Left kidney (tissue), 2 donors: Measurements from ENCODE around the gene SLC17A1. TPM values are rescaled to one million over a fixed set of nuclear protein-coding genes. Genes with fewer than 3 reads are reported as not detected.

Experiments
- DNase-seq: peaks from one replicate; pipeline ENCODE4 v3.0.0-alpha.2; 2013
- polyA plus RNA-seq: library from polyadenylated mRNA; unstranded; fragments of 120-200 nt; gene quantifications from one replicate; pipeline ENCODE4 v1.2.1, GENCODE V29; 2013; ENCODE audit not compliant: insufficient read length

SLC17A1 gene
- polyA plus RNA-seq, 1 donor = 33.9 TPM

DNA sequence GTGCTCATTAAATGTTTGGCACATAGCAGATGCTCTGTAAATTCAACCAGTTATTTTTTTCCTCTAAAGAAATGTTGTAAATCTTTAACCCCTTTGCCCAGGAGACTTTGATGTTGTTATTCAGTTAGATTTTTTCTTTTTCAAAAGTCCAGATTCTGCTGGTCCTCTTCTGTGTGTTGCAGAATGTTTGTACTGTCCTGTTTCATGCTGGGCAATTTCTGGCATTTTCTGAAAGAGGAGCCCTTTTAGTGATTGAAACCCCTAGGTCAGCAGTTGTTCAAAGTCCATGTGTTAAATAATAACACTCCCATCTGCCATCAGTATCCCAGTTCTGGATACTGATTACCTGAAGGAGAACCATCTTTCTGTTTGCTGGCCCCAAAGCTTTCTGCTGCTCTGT is 1.3 kb upstream of the SLC17A1 start:
- no peak for DNase-seq

DNA sequence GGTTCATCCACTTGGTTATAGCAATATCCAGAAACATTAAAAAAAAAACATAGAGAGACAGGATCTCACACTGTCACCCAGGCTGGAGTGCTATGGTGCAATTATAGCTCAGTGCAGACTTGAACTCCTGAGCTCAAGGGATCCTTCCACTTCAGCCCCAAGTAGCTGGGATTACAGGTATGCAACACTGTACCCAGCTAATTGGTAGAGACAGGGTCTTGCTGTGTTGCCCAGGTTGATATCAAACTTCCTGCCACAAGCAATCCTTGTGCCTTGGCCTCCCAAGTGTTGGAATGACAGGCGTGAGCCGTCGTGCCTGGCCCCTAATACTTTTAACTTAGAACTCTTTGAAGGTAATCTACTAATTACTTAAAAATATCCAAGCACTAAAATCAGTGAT is 818 bp upstream of the SLC17A1 start:
- no peak for DNase-seq

DNA sequence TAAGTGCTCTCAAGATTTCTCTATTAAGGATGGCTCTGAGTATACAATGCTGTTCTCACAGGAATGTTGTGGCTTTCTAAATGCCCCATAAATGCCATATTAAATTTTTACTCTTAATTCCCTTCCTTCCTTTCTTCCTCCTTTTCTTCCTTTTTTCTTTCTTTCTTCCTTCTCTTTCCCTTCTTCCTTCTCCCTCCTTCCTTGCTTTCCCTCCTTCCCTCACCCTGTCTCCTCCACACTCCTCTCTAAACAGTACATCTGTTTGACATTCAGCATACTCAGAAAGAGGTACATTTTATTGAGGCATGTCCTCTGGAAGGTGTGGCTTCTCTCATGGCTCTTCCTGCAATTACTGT is 433 bp upstream of the SLC17A1 start:
- DNase-seq = no peak

DNA sequence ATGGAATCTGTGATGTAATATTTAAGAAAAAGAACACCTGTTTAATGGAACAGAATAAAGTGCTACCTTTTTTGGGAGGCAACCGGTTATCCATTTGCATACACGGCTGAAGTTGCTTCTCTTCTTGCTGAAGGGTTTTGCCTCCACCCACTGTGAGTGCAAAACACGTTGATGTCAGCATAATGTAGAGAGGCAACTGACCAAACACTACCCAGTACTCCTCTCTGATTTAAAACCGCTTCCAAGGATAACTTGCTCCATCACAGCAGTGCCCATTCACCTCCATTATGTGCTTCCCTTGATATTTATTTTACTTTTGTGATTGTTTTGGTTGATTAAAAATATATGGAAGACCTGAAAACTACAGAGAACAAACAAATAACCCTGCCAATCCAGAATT is 1.4 kb downstream of the SLC17A1 start:
- no peak for DNase-seq

DNA sequence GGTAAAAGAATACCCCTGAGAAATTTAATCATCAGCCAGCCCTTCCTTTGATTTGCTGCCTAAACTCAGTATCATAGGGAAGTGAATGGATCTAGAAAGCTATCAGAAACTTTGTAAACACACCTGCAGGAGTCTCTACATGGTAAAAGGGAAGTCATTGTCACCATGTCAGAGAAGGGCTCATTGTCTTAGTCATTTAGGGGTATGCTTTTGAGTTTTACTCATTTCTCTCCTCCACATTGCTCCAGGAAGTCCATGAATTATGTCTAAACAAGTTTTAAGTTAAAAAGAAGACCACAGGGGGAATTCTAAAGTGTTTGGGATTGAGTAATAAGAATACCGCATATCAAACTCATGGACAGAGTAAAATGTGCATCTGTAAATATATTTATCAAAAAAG is 2.5 kb downstream of the SLC17A1 start:
- DNase-seq = no peak

DNA sequence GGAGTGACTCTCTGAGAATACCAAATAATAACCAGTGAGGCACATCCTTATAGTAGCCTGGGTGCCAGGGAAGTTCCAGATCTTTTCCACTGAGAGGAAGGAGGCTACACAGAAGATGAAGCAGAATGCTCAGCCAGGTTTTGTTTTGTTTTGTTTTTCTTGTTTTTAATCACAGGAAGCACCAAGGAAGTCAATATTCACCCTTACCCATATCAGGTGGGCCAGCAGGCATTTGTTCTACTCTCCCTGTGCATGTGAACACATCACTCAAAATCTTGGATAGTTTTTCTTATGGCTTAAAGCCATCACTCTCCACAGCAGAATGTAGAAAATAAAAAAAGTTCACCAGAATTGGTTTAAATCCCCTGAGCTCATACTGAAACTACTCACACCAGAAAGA is 10.5 kb downstream of the SLC17A1 start:
- DNase-seq = no peak

DNA sequence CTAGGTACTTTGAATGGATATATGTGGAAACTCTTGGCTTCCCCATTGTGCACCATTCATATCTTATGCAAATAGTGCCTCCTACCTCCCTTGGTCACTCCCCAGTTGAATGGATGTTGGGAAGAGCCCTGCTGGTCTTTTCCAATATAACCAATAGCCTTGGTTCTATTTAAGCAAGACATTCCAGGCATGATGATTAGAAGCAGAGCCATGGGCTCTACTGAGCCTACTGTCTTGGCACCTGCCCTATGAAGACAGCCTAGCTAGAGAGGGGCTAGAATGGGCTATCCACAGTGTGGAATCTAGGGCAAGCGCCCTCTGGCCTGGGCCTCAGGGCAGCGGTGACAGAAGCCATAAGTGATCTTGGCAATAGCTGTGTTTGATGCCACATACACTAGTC is 15.6 kb downstream of the SLC17A1 start:
- no peak for DNase-seq

DNA sequence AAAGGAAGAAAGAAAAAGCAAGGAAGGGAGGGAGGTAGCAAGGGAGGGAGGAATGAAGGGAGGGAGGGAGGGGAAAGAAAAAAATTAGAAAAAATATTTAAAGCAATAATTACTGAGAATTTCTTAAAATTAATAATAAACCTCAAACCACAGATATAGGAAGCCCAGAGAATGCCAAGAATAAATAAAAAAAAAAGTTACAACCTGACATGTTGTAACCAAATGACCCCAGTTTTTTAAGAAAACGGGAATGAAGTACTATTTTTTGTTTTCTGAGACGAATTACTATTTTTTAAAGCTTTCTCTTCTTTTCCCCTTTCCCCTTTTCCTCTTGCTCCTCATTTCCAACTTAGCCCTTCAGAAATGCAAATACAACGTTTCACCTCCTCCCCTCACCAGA is 16.7 kb downstream of the SLC17A1 start:
- no peak for DNase-seq

DNA sequence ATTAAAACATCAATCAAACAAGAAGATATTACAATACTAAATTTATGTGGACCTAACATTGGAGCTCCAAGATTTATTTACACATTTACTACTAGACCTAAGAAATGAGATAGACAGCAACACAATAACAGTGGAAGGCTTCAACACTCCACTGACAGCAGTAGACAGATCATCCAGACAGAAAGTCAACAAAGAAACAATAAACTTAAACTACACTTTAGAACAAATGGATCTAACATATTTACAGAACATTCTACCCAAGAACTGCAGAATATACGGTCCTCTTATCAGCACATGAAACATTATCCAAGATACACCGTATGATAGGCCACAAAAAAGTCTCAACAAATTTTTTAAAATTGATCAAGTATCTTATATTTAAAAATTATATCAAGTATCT is 27.0 kb downstream of the SLC17A1 start:
- no peak for DNase-seq

DNA sequence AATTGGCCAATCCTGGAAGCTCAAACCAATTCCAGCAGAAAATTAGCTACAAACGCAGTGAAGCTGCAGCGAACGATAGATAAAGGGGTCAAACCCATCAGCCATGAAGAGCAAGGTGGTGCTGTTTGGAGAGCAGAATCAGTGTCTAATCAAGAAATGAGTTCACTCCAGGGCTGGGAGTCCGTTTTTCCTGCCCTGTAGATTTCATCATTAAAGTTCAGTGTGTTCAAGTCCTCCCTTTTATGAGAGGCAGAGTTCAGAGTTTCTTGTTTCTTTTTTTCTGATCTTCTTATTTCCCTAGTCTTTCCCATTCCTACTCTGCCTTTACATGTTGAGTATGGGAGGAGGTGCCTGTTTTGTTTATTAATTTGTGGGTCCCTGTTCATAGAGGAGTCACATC is 30.4 kb downstream of the SLC17A1 start:
- no peak for DNase-seq

DNA sequence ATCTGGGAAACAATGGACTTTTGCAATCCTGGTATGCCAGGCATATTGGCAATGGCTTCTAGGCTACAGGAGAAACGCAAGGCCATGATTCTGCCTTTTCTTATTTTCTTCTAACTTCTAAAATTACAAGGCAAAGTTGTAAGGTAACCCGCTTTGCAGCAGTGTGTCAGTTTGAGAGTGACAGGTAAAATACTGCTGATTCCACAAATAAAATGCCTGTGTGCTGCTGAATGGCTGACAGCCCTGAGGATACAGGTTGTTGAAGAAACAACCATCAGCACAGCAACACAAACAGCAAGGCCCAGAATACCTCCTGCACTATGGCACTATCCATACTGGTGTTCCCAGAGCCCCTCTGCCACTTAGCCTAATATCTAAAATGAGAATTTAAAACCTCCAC is 37.1 kb downstream of the SLC17A1 start:
- DNase-seq = no peak

DNA sequence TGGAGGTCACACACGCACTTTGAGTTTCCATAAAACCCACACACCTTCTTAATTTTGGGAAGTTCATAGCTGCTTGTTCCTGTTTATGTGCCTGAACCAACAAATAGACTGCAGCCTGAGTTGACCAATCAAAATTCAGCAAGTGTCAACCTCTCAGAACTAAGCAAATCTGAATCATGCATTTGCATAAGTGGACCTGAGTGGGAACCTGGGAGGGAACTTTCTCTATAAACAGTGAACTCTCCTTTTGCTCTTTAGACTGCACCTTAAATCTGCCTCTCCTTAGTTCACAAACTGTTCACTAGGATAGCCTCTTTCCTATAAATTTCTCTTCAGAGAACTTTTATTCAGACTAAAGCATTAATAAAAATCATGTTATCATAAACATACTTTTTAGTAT is 37.9 kb downstream of the SLC17A1 start:
- DNase-seq = no peak

DNA sequence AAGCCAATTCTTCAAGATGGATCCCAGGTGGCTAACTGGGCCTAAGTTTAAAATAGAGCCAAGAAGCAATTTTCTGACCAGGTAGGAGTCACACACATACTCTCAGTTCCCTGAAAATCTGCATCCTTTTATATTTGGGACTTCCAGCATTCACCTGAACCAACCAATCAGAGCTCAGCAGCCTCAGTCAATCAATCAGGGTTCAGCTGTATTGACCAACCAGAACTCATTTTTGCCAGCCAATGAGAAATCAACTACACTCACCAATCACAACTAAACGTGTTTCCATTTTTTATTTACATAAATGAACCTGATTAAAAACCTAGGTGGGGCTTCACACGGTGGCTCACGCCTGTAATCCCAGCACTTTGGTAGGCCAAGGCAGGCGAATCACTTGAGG is 39.8 kb downstream of the SLC17A1 start:
- no peak for DNase-seq

DNA sequence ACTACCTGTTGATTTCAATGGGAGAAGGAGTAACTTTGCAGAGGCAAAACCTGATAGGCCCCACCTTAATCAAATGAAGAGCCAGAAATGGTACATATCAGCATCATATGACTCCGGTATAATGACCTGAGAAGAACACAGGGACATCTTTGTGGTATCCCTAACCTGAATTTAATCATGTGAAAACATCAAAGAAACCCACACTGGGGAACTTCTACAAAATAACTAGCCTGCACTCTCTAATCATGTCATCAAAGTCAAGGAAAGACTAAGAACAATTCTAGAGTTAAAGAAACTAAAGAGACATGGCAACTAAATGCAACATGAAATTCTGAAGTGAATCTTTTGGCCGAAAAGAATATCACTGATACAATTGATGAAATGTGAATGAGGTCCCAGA is 42.4 kb downstream of the SLC17A1 start:
- DNase-seq = no peak

DNA sequence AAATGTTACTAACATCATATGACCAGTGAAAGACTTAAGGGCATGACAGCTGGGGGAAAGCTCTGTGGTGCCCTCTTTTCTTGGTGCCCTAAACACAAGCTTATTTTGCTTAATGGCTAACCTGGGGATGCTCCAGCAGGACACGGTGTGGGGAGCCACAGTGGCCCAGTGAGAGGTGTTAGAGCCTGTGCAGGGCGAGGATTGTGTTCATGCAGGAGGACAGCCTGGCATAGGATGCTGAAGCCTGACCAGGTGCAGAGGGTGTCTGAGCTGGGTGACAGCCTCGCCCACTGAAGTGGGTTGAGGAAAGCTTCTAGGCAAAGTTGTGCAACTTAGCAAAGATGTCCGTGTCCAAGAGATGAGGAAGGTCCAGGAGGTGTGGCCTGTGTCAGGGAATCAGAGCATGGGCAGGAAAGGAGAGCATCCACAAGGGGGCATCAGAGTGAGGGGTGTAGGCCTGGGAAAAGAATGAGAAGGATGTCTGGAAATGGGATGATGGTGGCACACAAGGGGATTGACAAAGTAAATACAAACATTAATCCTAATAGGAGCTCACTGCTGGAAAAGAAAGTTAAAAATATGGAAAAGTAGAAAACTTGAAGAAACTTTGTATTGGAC is 43.4 kb downstream of the SLC17A1 start:
- DNase-seq = no peak

DNA sequence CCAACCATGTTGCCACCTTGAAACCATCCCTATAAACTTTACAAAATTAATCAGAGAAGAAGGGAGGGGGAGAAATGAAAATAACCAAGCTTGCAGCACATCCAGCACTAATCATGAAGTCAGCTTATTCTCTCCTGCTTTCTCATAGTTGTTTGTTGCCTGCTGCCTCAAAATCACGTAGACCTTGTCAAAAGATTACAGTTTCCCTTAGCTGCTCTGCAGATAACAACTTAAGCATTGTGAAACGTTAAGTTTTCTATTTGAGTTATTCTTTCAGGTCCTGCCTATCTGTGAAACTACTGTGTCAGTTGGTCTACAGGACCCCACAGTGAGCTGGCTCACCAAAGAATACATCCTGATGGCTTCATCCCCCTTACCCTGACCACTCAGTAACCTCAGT is 44.4 kb downstream of the SLC17A1 start:
- no peak for DNase-seq

DNA sequence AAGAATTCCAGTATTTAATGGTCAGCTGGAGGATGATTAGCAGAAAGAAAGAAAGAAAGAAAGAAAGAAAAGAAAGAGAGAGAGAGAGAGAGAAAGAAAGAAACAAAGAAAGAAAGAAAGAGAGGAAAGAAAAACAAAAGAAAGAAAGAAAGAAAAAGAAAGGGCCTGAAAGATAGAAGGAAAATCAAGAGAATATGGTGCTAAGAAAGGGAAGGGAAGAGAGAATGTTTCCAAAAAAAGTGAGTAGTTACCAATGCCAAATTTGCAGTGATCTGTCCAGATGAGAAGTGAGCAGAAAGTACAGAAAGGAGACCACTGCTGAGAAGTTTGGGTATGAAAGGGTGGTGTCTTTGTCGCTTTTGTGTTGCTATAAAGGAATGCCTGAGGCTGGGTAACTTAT is 50.7 kb downstream of the SLC17A1 start:
- DNase-seq = no peak

DNA sequence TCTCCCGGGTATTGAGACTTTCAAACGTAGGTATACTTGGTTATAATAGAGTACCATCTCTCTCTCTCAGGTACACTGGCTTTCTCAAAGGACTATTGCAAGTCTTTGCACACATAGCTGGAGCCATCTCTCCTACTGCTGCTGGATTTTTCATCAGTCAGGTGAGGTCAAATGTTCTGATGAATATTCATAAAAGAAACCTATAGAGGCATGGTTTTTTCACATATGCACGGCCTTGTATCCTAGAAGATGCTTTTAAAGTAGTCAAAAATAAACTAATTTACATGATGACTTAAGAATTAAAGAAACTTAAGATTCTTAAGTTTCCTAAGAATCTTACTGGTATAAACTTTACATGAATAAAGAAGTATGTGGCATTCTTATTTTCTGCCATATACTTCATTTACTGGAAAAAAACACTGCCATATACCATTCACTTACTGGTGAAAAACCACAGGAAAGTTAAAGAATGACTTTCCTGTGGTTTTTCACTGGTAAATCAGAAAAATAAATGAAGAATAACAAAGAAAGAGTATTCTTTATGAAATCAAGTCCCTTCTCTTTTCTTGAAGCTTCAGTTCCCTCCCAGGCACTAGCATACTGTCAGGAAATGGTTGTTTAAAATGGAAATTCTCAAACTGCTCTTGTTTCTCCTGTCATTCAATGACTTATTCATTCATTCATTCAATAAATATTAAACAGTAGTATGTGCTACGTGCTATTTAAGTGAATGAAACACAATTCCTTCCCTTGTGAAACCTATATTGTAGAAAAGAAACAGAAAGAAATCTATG is 53.8 kb downstream of the SLC17A1 start:
- DNase-seq = no peak

DNA sequence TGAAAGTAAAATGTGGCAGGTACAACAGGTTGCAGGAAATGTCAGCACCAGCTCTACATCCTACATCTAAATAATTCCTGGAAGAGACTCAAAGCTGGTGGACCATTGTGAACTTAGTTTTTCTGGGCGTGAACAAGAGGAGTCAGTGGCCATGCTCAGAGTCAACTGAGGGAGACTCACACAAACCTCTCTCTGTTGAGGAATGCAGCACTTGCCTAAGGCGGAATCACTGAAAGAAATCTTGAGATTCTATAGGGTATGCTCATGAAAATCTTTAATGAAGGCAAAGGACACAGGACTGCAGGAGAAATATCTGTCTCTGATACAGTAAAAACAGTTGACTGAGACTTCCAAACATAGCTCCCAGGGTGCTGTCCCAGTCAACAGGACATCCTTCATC is 54.8 kb downstream of the SLC17A1 start:
- DNase-seq = no peak

DNA sequence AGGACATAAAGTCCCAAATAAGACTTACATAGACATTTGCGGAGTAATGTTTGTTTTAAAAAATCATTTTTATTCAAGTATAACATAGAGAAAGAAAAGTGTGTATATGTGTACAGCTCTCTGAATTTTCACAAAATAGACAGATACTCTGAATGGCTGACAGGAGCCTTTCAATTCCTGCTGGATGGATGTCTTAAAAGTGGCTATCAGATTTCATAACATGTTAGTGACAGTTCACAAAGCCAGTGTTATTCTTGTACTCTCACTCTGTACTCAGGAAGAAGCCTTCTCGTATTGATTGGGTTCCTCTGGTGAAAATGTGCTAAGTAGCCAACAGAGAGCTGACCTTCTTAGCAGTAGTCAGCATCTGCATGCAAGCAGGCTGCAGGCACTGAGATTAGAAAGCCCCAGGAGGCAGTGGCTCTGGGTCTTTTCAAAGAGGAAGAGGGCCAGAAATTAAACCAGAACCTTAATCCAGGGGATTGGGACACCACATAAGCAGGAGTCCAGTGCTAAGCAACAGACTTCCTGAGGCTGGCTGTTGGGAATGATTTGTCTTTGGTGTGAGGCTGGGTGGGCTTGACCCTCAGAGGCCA is 57.6 kb downstream of the SLC17A1 start:
- no peak for DNase-seq

DNA sequence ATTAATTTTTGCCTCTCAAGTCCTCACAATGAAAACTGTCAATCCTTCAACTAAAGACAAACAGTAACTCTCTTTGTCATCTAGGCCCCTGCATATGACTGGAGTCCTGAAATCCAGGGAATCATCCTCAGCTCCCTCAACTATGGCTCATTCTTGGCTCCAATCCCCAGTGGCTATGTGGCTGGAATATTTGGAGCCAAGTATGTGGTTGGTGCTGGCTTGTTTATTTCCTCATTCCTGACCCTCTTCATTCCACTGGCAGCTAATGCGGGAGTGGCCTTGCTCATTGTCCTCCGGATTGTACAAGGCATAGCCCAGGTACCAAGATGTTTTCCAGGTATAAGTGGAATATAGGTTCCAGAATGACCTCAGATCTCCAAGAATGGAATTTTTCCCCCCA is 61.9 kb downstream of the SLC17A1 start:
- DNase-seq = no peak

DNA sequence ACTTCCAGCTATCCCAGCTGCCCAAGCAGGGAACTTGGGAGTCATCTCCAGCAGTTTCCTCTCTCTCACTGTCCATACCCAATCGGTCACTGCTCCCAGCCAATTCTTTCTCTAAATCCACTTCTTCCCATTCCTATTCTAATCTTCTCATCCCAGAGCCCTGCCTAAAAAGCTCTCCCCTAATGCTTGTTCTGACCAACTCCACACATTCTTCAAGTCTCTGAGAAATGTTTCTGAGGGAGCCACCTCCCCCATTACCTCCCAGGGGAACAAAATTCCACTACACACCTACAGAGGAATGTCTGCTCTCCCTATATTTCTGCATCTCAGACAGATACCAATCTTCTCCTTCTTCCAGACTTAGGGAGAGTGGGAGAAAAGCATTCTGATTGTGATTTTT is 63.3 kb downstream of the SLC17A1 start:
- DNase-seq = no peak

DNA sequence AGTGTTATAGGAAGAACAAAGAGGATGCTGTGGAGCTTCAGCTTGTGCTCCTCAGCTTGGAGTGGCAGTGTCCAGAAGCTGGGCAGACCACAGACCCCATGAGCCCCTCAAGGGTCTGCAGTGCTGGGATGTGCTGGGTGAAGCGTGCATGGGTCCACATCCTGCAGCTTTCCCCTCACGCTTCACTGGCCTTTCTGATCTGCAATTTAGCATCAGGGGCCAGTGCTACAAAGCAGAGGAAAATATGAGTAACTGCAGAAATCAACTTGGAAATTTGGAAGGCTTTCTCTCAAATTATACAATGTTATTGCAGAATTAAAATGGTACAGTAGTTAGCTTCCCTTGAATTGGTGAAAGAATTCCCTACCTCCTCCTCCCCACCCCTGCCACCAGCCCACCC is 67.2 kb downstream of the SLC17A1 start:
- DNase-seq = no peak
